Stimulated activated naive CD8-positive, alpha-beta T cell treated with anti-CD3 and anti-CD28 coated beads, Interleukin-15, amount 100 ng/mL, for 72 hours (primary cell): ENCODE measurements around the gene MZF1.

Source experiments
- ATAC-seq: fragments of 150-1000 bp; cut with Tn5 transposase; 2 replicates; pipeline ENCODE4 v1.10.0; 2021; ENCODE audit warnings: mild to moderate bottlenecking, moderate library complexity
- DNase-seq, 2 donors: peaks; one replicate each; pipeline ENCODE4 v3.0.0; 2021 to 2022
- H3K27ac Mint-ChIP-seq, 2 donors: one replicate each; pipeline ENCODE4 v1.8.0; 2022; ENCODE audit warnings: mild to moderate bottlenecking in 2 of 2, mixed read lengths in 2 of 2, moderate library complexity in 2 of 2
- H3K27me3 Mint-ChIP-seq: one replicate; pipeline ENCODE4 v1.8.0; 2022; ENCODE audit warnings: mixed read lengths
- H3K4me1 Mint-ChIP-seq: one replicate; pipeline ENCODE4 v1.8.0; 2022; ENCODE audit warnings: mild to moderate bottlenecking, mixed read lengths
- H3K4me3 Mint-ChIP-seq, 2 donors: one replicate each; pipeline ENCODE4 v1.8.0; 2022; ENCODE audit warnings: mild to moderate bottlenecking in 2 of 2, mixed read lengths in 2 of 2, moderate library complexity in 1 of 2
- H3K9me3 Mint-ChIP-seq, 2 donors: one replicate each; pipeline ENCODE4 v1.8.0; 2022; ENCODE audit warnings: mixed read lengths in 2 of 2

Gene MZF1

DNA sequence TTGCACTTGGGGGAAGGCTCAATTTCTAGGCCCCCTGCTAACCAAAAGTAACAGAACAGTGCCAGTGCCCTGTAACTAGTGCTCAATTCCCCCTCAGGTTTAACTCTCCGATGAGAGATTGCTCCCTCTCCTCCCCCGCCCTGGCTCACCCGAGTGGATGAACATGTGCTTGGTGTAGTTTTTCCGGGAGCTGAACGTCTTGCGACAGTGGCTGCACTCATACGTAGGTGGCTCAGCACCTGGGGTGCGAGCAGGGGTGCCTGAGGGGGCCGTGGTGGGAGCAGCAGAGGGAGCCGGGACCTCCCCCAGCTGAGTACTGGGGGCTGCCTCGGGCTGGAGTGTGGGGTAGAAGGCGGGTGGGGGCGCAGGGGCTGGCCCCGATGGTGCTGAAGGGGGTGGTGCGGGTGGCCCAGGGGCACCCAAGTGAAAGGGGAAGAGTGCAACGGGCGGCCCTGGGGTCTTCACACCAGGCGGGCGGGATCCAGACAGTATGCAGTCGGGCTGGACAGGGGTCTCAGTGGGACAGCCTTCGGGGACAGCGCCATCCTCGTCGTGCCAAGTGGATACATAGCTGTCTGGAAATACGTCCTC lies 56.8 kb downstream of the MZF1 start:
- no peak for ATAC-seq
- Mint-ChIP-seq H3K27me3 (no peaks in the 10 kb centered on the region), H3K9me3 (no peaks in the 10 kb centered on the region), H3K4me3 (peak overlapping the region in 1 of 2 donors; percentile 97), H3K4me1 (peaks cover 73% of the 10 kb centered on the region), H3K27ac (peak overlapping the region in 1 of 2 donors; percentile 88)
- DNase-seq: no peak

DNA sequence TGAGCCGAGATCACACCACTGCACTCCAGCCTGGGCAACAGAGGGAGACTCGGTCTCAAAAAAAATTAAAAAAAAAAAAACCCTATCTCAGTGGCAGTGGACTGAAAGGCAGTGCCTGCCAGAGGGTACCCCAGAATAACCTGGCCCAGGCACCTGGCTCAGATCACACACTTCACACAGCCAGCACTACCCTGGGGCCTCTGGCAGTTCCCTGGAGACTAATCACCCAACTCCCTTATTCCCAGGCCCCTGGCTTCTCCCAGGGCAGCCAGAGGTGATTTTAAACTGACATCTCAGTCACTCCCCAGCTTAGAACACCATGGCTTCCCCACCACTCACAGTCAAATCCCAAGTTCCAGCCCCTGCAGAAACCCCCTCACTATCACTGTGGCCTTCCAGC lies 57.9 kb downstream of the MZF1 start:
- Mint-ChIP-seq H3K27ac (no peak overlapping the region), H3K4me3 (peak overlapping the region; percentile 78 to 97), H3K4me1 (peaks cover 68% of the 10 kb centered on the region), H3K9me3 (no peaks in the 10 kb centered on the region), H3K27me3 (no peaks in the 10 kb centered on the region)
- ATAC-seq (no peak), DNase-seq (no peak)

DNA sequence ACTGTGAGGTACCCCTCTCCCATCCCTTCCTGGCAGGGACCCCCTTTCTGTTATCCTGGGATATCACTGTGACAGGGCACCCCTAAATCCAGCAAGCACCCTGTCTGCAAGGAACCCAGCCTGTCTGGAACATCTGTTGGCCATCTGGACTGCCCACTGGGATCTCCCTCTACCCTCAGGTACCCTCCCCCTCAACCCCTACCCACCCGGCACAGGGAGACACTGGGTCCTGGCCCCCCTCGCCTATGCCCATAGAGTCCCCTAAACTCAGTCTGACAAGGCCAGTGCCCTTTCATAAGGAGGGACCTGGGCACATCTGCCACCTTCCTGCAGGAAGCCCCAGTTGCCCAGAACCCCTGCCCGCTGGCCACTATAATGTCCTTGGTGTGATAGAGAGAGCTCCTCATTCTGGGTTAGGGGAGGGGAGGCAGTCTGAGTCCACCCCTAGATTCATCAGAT lies 58.5 kb downstream of the MZF1 start:
- Mint-ChIP-seq H3K9me3 (no peaks in the 10 kb centered on the region), H3K4me1 (peaks cover 63% of the 10 kb centered on the region), H3K4me3 (peak overlapping the region; percentile 92 to 97), H3K27ac (peak overlapping the region; percentile 94 to 96), H3K27me3 (no peaks in the 10 kb centered on the region)
- DNase-seq (no peak), ATAC-seq (no peak)

DNA sequence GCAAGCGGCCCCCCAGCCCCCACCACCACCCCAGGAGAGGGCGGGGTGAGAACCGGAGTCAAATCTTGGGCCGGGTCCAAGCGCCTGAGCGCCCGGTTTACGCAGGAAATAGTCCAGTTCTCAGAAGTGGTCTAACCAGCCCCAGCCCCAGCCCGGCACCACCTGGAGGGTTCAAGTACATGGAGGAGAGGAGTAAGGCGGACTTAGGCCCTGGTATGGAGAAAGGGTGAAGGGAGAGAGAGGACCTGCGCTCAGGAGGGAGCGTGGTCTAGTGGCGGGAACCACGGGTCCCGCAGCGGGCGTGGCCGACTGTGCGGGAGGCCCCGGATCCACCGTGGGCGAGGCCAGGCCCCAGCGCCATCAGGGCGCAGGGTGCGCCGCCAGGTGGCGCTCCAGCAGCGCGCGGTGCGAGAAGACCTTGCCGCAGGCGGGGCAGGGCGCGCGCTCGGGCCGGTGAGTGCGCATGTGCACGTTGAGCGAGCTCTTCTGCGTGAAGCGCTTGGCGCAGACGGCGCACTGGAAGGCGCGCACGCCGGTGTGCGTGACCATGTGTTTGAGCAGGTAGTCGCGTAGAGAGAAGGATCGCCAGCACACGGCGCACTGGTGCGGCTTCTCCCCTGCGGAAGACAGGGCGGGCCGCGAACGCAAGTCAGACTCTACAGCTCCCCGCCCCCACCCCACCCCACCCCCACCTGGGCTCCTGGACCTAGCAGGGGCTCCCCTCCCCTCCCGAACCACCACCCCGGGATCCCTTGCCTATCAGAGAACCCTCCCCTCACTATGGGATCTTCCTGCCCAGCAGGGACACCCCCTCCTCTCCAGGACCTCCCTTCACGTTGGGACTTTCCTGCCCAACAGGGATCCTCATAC lies 59.2 kb downstream of the MZF1 start:
- Mint-ChIP-seq H3K27me3 (no peaks in the 10 kb centered on the region), H3K9me3 (no peaks in the 10 kb centered on the region), H3K4me3 (peak overlapping the region; percentile 92 to 97), H3K27ac (peak overlapping the region; percentile 95 to 96), H3K4me1 (peaks cover 60% of the 10 kb centered on the region)
- DNase-seq: peak; percentile 97 to 98
- ATAC-seq: peak; percentile 92

DNA sequence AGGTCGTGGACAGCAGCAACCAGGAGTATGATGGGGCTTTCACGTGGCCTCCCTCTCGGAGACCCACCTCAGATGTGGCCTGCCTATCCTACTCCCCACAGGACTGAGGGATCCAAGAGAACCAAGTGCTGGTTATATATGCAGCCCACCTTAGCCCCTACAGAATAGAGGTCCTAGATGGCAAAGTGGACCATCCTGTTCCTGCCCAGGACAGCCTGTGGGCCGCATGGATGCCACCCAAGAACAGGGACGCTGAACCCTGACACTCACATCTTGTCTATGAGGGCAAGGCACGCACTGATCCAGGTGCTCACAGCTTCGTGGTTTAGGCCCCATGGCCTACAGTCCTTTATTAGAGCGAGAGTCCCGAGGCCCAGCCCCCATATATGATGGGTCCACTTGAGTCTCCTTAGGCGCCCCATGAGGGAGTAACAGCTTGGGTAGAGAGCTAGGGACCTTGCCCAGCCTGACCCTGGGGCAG lies 59.9 kb downstream of the MZF1 start:
- peak overlapping the region; percentile 92 to 97 for H3K4me3 Mint-ChIP-seq
- H3K27me3 Mint-ChIP-seq: no peaks in the 10 kb centered on the region
- H3K9me3 Mint-ChIP-seq: peaks cover 0 to under 1% of the 10 kb centered on the region in 2 donors
- H3K4me1 Mint-ChIP-seq: peaks cover 53% of the 10 kb centered on the region
- no peak for DNase-seq
- H3K27ac Mint-ChIP-seq: peak overlapping the region; percentile 28 to 95
- peak; percentile 2 for ATAC-seq
